TTC549 (cell line): ENCODE measurements around the gene PFN4.
"Not testable (repeated sequence)": the region's sequence is repeated elsewhere in the genome, so short reads cannot be mapped to it uniquely, and the experiment has no call there.

ENCODE experiments used
- FAIRE-seq: peaks from 2 replicates; lab custom pipeline; 2012; peaks lifted over from hg19 to GRCh38; lab: Jason Lieb, UNC

The PFN4 gene

DNA sequence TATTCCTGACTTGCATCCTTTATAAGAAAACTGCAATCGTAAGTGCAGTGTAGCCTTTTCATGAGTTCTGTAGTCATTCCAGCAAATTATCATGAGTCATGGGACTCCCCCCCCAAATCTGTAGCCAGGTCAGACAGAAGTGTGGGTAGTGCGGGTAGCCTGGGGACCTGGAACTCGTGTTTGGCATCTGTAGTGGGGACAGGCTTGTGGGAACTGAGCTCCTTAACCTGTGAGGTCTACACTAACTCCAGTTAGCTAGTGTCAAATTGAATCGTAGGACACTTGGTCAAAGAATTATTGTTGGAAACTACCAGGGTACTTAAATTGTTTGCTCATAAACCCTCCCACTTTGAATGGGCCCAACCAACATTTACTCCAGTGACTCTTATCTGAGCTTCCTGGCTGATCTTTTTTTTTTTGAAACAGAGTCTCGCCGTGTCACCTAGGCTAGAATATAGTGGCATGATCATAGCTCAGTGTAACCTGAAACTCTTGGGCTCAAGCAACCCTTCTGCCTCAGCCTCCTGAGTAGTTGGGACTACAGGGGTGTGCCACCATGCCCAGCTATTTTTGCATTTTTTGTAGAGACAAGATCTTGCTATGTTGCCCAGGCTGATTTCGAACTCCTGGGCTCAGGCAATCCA lies 12.4 kb downstream of the PFN4 start:
- no peak for FAIRE-seq

DNA sequence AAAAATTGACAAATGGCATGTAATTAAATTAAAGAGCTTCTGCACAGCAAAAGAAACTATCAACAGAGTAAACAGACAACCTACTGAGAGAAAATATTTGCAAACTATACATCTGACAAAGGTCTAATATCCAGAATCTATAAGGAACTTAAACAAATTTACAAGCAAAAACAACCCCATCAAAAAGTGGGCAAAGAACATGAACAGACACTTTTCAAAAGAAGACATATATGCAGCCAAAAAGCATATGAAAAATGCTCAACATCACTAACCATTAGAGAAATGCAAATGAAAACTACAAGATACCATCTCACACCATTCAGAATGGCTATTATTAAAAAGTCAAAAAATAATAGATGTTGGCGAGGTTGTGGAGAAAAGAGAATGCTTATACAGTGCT lies 13.7 kb downstream of the PFN4 start:
- not testable (repeated sequence) for FAIRE-seq

DNA sequence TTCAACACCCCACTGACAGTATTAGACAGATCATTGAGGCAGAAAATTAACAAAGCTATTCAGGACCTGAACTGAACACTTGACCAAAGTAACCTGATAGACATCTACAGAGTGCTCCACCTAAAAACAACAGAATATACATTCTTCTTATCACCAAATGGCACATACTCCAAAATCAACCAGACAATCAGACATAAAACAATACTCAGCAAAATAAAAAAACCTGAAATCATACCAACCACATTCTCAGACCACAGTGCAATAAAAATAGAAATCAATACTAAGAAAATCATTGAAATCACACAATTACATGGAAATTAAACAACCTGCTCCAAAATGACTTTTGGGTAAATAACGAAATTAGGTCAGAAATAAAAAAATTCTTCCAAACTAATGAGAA lies 15.8 kb downstream of the PFN4 start:
- peak; percentile 19 for FAIRE-seq

DNA sequence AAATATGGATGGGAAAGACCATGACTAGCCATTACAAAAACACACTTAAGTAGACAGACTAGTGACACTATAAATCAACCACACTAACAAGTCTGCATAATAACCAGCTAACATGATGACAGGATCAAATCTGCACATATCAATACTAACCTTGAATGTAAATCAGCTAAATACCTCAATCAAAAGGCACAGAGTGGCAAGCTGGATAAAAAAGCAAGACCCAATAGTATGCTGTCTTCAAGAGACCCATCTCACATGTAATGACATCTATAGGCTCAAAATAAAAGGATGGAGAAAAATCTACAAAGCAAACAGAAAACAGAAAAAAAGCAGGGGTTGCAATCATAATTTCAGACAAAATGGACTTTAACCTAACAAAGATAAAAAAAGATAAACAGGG lies 16.3 kb downstream of the PFN4 start:
- FAIRE-seq = no peak

DNA sequence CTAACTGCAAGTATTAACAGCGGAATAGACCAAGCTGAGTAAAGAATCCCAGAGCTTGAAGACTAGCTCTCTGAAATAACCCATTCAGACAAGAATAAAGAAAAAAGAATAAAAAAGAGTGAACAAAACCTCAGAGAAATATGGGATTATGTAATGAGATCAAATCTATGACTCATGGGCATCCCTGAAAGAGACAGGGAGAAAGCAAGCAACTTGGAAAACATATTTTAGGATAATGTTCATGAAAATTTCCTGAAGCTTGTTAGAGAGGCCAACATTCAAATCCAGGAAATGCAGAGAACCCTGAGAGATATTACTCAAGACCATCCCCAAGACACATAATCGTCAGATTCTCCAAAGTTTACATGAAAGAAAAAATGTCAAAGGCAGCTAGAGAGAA lies 17.3 kb downstream of the PFN4 start:
- FAIRE-seq = no peak

DNA sequence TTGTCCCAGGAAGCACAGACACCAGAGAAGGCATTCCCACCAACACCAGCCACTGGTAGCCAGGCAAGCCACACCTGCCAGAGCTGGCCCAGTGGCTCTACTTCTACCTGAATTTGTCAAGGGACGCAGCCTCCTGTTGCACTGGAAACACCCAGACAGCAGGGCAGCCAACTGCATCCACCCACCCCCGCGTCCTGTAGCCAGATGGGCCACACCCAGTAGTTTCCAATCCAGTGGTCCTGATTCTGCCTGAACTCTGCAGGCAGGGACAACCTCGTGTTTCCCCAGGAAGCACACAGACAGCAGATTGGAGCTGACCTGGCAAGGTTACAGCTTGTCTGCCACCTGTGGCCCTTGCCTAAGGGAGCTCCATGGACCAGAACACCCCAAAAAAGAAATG lies 18.2 kb downstream of the PFN4 start:
- no peak for FAIRE-seq

DNA sequence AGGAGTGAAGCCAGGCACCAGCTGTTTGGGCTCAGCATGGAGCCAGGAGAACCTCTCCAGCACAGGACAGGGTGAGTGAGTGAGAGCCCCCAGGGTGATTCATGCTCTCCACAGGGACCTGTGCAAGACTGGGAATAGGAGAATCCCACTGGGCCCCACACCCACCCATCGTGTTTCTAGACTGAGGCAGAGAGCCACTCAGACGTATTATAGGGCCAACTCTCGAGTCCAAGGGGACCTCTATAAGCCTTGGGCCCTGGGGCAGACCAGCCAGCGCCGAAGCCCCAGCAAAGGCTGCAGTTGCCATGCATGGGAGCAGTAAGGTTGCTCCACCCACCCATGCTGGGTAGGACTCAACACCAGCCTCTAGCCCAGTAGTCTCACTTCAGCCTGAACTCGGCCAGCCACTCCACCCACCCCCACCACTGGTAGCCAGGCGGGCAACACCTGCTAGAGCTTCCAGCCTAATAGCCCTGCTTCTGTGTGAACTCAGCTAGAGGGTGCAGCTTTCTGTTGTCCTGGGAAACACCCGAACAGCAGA lies 19.0 kb downstream of the PFN4 start:
- no peak for FAIRE-seq

DNA sequence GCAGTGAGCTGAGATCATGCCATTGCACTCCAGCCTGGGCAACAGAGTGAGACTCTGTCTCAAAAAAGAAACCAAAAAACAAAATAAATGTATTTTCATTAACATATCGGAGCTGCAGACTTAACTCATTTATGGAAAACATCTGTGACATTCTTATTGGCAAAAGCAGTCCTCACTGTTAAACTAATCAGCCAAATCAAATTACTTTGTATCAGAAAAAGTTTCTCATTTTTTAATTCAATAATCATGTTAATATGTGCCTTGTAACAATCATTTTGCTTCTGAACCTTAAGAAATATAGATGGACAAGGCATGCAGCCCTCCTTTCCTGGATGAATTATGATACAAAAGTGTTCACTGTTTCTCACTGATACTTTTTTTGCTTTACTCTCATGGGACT lies 20.5 kb downstream of the PFN4 start:
- no peak for FAIRE-seq

DNA sequence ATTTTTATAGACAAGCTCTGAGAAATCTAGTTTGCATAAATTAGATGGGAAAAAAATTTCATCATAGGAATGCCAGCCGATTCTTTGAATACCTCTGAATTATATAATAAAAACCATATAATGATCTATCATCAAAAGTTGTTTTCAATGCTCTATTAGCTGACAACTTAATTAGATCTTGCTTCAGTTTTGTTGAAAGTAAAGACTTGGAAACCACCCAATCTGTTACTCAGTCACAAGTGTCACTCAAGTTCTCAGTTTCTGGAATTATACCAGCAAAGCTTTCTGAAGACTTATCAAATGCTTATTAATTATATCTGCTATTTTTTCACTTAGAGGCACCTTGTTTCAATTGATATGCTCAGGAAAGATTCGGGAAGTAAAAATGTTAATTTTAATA lies 21.1 kb downstream of the PFN4 start:
- no peak for FAIRE-seq

DNA sequence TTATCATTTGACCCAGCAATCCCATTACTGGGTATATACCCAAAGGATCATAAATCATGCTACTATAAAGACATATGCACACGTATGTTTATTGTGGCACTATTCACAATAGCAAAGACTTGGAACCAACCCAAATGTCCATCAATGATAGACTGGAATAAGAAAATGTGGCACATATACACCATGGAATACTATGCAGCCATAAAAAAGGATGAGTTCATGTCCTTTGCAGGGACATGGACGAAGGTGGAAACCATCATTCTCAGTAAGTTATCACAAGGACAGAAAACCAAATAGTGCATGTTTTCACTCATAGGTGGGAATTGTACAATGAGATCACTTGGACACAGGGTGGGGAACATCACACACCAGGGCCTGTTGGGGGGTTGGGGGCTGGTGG lies 22.4 kb downstream of the PFN4 start:
- not testable (repeated sequence) for FAIRE-seq

DNA sequence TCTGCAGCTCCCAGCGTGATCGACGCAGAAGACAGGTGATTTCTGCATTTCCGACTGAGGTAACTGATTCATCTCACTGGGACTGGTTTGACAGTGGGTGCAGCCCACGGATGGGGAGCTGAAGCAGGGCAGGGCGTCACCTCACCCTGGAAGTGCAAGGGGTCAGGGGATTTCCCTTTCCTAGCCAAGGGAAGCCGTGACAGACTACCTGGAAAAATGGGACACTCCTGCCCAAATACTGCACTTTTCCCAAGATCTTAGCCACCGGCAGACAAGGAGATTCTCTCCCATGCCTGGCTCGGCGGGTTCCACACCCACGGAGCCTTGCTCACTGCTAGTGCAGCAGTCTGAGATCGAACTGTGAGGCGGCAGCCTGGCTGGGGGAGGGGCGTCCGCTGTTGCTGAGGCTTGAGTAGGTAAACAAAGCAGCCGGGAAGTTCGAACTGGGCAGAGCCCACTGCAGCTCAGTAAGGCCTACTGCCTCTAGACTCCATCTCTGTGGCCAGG lies 27.9 kb downstream of the PFN4 start:
- not testable (repeated sequence) for FAIRE-seq

DNA sequence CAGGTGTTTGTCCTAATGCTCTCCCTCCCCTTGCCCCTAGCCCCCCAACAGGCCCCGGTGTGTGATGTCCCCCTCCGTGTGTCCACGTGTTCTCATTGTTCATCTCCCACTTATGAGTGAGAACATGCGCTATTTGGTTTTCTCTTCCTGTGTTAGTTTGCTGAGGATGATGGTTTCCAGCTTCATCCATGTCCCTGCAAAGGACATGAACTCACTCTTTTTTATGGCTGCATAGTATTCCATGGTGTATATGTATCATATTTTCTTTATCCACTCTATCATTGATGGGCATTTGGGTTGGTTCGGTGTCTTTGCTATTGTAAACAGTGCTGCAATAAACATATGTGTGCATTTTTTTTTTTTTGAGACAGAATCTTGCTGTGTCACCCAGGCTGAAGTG lies 29.9 kb downstream of the PFN4 start:
- FAIRE-seq = not testable (repeated sequence)

DNA sequence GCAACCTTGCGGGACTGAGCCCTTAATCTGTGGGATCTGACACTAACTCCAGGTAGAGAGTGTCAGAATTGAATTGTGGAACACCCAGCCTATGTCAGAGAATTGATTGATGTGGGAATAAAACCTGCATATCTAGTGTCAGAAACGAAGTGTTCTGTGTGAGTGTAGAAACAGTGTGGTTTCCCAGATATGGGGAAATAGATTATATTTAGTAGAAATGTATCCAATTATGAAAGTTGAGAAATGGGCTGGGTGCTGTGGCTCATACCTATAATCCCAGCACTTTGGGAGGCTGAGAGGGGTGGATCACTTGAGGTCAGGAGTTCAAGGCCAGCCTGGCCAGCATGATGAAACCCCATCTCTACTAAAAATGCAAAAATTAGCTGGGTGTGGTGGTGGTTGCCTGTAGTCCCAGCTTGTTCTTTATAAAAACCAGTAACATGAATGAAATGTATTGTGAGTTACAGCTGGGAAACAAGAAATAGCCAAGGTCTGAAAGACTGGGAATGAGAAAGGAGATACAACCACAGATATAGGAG lies 34.2 kb downstream of the PFN4 start:
- FAIRE-seq = no peak

DNA sequence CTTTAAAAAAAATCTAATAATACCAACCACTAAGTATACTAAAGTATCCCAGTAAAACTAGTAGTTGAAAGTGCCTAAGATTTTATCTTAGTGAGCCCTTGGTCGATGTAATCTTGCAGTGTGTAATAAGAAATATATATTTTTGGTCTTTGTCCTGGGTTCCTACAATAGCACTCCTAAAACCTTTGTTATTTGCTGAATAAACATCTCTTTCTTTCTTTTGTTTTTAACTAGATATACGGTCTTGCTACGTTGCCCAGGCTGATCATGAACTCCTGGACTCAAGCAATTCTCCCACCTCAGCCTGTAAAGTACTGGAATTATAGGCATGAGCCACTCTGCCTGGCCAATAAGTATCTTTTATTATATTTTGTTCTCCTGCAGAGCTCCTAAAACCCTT lies 36.1 kb downstream of the PFN4 start:
- no peak for FAIRE-seq

DNA sequence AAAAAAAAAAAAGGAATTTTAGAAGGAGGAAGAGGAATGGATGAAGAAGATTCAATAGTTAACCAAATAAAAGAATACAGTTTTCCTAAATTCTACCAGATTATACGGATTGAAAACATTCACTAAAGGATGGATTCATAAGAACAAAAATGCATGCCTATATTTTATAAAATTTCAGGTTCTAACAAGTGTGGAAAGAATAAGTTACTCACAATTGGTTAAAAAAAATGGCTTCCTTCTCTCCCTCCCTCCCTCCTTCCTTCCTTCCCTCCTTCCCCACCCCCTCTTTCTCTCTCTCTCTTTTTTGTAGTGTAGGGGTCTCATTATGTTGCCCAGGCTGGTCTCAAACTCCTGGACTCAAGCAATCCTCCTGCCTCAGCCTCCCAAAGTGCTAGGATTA lies 36.9 kb downstream of the PFN4 start:
- FAIRE-seq = no peak

DNA sequence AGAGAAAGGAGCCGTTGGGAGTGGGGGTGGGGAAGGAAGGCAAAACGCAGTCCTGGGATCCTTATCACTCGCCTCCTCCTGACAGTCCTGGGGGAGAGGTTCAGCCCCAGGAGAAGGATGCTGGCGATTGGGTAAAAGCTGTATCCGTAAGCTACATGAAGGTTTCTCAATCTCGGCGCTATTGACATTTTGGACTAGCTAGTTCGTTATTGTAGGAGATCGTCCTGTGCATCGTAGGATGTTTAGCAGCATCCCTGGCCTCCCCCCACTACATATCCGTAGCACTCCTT lies 38.0 kb downstream of the PFN4 start:
- no peak for FAIRE-seq

DNA sequence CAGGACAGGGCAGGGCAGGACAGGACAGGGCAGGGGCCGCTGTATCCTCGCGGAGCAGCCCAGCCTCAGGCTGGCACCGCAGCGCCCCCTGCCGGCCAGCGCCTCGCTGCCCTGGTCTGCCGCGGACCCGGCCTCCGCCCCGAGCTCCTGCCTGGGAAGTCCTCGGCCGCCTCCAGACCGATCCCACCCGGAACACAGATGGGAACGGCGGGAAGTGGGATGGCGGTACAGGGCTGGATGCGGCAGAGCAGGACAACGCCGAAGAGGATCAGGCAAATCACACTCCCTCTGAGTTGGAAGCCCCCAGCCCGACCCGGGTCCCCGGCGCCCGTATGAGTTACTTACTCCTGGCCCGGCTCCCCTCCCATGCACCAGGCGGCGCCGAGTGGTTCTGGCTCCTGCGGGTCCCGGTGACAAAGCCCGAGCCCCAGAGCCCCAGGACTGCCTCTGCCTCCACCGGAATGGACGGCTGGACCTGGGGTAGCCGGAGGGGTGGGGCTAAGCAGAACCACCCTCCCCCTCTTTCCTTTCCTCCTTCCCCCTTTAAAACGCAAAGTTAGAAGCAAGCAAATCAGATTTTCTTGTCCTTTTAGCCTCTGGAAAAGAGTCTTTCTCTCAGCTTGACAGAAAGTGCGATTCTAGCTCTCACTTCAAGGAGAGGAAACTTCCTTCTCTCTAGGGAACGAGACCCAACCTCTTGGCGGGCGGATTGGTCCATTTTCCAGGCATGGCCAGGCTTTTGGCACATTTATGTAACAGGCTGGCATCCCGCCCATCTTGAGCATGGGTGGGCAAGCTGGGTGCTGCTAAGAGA lies 38.5 kb downstream of the PFN4 start, which contains the start of gene TP53I3:
TSS of gene TP53I3 (minus strand) at position 449 of the 814 bp plus-strand sequence. CDS start 508 bp downstream, outside the sequence.
- peak; percentile 15 for FAIRE-seq

DNA sequence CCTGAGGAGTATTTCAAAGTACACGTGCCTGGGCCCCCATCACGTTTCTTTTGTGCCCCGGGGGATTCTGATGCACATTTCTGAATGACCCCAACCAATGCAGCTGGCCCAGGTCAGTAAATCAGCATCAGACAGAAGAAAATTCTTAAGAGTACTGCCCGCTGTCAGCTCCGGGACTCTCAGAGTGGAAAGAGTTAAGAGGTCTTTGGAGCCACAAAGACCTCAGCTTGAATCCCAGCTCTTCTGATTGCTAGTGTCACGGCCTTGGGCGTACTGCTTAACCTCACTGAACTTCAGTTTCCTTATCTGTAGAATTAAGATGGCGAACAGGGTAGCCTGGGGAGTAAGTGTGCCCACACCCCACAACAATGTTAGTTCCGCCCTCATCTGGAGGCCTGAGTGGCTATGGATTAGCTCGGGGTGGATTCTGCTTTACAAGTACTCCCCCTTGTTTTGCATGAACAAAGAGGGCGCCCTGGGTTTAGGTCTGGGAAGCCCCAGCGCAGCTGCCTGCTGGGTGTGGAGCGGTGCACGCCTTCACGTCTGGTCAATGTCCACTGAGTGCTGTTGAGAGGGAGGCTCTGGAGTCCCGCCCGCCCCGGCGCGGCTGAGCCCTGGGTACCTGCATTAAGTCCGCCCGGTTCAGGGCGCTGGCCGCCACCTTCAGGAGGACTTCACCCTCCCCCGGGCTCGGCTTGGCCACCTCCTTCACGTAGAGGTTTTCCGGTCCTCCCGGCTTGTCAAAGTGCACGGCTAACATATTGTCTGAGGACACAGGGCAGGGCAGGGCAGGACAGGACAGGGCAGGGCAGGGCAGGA lies 39.4 kb downstream of the PFN4 start:
- FAIRE-seq = no peak

DNA sequence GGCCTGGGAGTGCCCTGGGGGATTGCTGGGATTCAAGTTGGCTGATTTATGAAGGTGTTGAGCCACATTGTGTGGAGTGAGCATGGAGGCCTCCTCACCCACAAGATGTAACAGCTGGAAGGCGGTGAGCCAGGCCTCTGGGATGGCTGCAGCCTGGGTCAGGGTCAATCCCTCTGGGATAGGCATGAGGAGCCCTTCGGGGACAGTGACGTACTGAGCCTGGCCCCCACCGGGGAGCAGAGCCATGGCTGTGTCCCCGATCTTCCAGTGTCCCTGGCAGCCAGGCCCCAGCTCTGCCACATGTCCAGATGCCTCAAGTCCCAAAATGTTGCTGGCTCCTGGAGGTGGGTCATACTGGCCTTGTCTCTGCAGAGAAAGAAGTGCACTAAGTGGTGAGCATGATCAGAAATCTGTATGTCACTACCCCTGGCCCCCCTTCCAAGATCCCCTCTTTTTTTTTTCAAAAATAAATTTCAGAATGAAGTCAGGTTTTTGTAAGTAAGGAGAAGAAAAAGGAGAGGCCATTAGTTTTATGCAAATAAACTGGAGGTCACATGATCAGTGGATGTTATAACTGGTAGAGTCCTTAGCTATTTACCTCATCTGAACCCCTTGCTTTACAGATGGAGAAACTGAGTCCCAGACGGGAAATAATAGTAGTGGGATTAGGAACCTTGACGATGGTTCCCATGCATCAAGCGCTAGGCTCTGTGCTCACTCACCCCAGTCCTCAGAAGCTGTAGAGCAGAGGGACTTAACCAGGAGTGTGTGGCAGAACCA lies 40.2 kb downstream of the PFN4 start:
- FAIRE-seq = no peak

DNA sequence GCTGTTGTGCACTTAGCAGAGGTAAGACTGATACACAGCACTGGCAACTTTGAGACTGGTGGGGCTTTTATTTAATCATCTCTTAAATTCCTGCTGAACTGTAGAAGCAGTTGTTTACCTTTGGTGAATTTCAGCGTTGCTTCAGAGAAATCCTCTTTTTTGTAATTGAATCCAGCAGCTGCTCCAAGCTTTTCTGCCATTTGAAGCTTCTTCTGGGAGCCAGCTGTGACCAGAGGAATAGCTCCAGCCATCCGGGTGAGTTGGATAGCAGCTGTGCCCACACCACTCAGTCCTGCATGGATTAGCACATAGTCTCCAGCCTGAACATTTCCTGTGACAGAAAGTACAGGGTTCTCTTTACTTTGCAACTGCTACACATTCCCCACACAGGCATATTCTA lies 42.4 kb downstream of the PFN4 start:
- no peak for FAIRE-seq

DNA sequence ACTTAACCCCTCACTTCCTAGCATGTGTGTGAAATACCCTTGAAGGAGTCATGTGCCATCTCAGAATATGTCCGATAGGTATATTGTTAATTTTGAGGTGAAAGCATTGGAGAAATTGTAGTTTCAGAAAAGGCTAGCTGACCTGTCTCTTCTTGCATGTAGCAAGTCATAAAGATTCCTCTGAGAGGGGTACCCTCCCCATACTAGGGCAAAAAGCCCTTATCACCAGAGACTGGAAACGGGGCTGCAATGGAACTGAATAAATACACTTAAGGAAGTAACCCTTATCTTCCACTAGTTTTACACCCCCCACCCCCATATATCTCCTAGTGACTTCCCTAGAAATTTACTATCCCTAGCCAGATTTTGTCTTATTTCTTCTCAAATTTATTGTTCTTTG lies 45.3 kb downstream of the PFN4 start:
- FAIRE-seq = no peak

DNA sequence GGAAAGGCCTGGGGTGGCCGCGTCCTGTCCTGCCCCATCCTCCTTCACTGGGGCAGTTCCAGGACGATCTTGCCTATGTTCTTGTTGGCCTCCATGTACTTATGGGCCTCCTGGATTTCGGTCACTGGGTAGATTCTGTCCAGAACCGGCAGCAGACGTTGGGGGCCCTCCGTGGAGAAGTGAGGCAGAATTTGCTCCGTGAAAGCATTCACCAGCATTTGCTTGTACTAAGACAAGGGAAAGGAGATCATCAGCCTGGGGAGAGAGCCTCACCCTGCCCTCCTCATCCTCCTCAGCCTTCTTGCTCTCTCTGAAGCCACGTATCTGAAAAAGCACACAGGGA lies 45.6 kb downstream of the PFN4 start:
- FAIRE-seq = no peak
